ENCODE measurements around the gene RPL36AL.

DNA sequence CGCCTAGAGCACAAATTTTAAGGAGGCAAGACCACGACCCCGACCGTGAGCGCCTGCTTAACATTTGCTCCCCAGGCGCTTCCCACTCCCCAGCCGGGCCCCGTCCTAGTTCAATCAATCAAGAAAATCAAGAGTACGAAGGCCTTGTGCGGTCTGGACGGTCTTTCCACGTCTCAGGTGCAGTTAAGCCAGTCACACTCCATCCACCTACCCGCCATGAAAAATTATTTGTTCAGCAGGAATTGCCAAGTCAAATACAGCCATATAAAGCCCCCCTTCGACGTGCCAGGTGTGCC lies 22.3 kb downstream of the RPL36AL start:
- TF ChIP-seq, protein P1, sequence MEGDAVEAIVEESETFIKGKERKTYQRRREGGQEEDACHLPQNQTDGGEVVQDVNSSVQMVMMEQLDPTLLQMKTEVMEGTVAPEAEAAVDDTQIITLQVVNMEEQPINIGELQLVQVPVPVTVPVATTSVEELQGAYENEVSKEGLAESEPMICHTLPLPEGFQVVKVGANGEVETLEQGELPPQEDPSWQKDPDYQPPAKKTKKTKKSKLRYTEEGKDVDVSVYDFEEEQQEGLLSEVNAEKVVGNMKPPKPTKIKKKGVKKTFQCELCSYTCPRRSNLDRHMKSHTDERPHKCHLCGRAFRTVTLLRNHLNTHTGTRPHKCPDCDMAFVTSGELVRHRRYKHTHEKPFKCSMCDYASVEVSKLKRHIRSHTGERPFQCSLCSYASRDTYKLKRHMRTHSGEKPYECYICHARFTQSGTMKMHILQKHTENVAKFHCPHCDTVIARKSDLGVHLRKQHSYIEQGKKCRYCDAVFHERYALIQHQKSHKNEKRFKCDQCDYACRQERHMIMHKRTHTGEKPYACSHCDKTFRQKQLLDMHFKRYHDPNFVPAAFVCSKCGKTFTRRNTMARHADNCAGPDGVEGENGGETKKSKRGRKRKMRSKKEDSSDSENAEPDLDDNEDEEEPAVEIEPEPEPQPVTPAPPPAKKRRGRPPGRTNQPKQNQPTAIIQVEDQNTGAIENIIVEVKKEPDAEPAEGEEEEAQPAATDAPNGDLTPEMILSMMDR (IDR thresholded peaks at IDR 0.05): no peak
- no peak for TF ChIP-seq POLR2AphosphoS5 (IDR thresholded peaks at IDR 0.05)
- no peak for TF ChIP-seq POLR2A (IDR thresholded peaks at IDR 0.05)
